ENCODE measurements around the gene SWSAP1. TPM values are rescaled to one million over a fixed set of nuclear protein-coding genes. Genes with fewer than 3 reads are reported as not detected.

Gene SWSAP1
- total and polyA plus RNA-seq, 9 of the 15 experiments (the other 6 are each of a cell fraction or from before 2014, with no cell fraction given): 0.18 to 2.8 (median 1.7) TPM

GRCh38 chr19:11361037-11361770 lies 13.3 kb upstream of the SWSAP1 start (continued):
- TF ChIP-seq, protein P1, sequence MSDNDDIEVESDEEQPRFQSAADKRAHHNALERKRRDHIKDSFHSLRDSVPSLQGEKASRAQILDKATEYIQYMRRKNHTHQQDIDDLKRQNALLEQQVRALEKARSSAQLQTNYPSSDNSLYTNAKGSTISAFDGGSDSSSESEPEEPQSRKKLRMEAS (CRISPR knock-in tag; IDR thresholded peaks at IDR 0.05): peak; percentile 84
- TF ChIP-seq POLR2A (conservative IDR thresholded peaks at IDR 0.05): 0 out of 2 replicates have a peak, but pooled peaks have one; percentile 31
- TF ChIP-seq POU5F1 (IDR thresholded peaks at IDR 0.05; ENCODE audit: borderline replicate concordance, low read depth, low read length, partially characterized antibody): no peak
- no peak for TF ChIP-seq ZC3H8 (IDR thresholded peaks at IDR 0.05)
- TF ChIP-seq GABPB2 (CRISPR knock-in tag; conservative IDR thresholded peaks at IDR 0.05): no peak
- peak; percentile 48 to 65; a peak in 3 of 4 replicates for TF ChIP-seq NRF1 (conservative IDR thresholded peaks at IDR 0.05 in 1 of 2, IDR thresholded peaks at IDR 0.05 in 1 of 2)
- TF ChIP-seq, protein P2, sequence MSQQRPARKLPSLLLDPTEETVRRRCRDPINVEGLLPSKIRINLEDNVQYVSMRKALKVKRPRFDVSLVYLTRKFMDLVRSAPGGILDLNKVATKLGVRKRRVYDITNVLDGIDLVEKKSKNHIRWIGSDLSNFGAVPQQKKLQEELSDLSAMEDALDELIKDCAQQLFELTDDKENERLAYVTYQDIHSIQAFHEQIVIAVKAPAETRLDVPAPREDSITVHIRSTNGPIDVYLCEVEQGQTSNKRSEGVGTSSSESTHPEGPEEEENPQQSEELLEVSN (IDR thresholded peaks at IDR 0.05; ENCODE audit: borderline replicate concordance in 1 of 2, extremely low read depth in 1 of 2, insufficient read depth in 1 of 2, insufficient read length in 1 of 2, low read depth in 1 of 2, low read length in 1 of 2, poor library complexity in 1 of 2, severe bottlenecking in 1 of 2): peak; percentile 65 to 69
- TF ChIP-seq ZNF444 (CRISPR knock-in tag; IDR thresholded peaks at IDR 0.05): no peak
- no peak for TF ChIP-seq GATAD2B (IDR thresholded peaks at IDR 0.05; ENCODE audit: borderline replicate concordance)
- no peak for TF ChIP-seq MAFK (IDR thresholded peaks at IDR 0.05; ENCODE audit: low read length)
